ENCODE results near the gene SHANK3. TPM values are rescaled to one million over a fixed set of nuclear protein-coding genes. Genes with fewer than 3 reads are reported as not detected.

The SHANK3 gene
- total and polyA plus RNA-seq, 2 of the 4 experiments (the other 2 are of a cell fraction), result 0.18 to 1.5 TPM

- DNase-seq, result peak; percentile 5
- TF ChIP-seq POLR2A (IDR thresholded peaks at IDR 0.05; ENCODE audit: low read depth, low read length) (no peak), RAD21 (IDR thresholded peaks at IDR 0.05; ENCODE audit: low read length) (no peak), CEBPB (IDR thresholded peaks at IDR 0.05; ENCODE audit: low read depth, low read length) (no peak), MXI1 (IDR thresholded peaks at IDR 0.05; ENCODE audit: borderline replicate concordance, low read depth, low read length) (no peak), RFX5 (IDR thresholded peaks at IDR 0.05; ENCODE audit: low read depth, low read length) (no peak), USF2 (IDR thresholded peaks at IDR 0.05; ENCODE audit: low read depth, low read length) (no peak), SMC3 (IDR thresholded peaks at IDR 0.05; ENCODE audit: low read depth, low read length) (no peak), BHLHE40 (IDR thresholded peaks at IDR 0.05; ENCODE audit: low read depth, low read length) (no peak), FOS (IDR thresholded peaks at IDR 0.05; ENCODE audit: low read depth, low read length) (no peak), CHD1 (IDR thresholded peaks at IDR 0.05; ENCODE audit: low read depth, low read length) (no peak), CTCF (conservative IDR thresholded peaks at IDR 0.05; ENCODE audit: low read depth, low read length) (no peak), RCOR1 (IDR thresholded peaks at IDR 0.05; ENCODE audit: insufficient replicate concordance, low read length) (no peak), MAFK (IDR thresholded peaks at IDR 0.05; ENCODE audit: low read depth, low read length) (no peak)
- Histone ChIP-seq H2AK5ac (ENCODE audit: low read depth, low read length) (no peak overlapping the region), H4K91ac (ENCODE audit: insufficient read depth, low read depth, low read length) (no peak overlapping the region), H4K8ac (ENCODE audit: low read depth in 2 of 2, low read length in 2 of 2) (no peak overlapping the region), H3K4ac (ENCODE audit: low read depth, low read length) (no peak overlapping the region), H2BK120ac (ENCODE audit: low read depth, low read length) (no peak overlapping the region), H2AK9ac (replicated peaks; ENCODE audit: low read depth, low read length, poor library complexity) (no peak overlapping the region), H3K27ac (ENCODE audit: insufficient read depth, low read length) (no peak overlapping the region), H3K27me3 (ENCODE audit: control insufficient read depth, insufficient read depth, low read length) (peaks cover 2% of the 10 kb centered on the region; the same call in 1 of the 2 replicates), H3K9ac (ENCODE audit: low read depth, low read length) (no peak overlapping the region), H3K9me1 (ENCODE audit: insufficient read depth, low read length) (peaks cover 8% of the 10 kb centered on the region; the same call in 1 of the 2 replicates), H3K4me1 (ENCODE audit: control insufficient read depth, insufficient read depth, low read length) (peaks cover 7% of the 10 kb centered on the region; the same call in 1 of the 2 replicates), H3K23ac (ENCODE audit: low read depth, low read length) (no peak overlapping the region), H3K18ac (ENCODE audit: low read depth, low read length) (no peak overlapping the region), H4K5ac (ENCODE audit: low read depth, low read length) (no peak overlapping the region), H3K9me3 (ENCODE audit: control insufficient read depth, insufficient read depth, low read length) (no peaks in the 10 kb centered on the region), H3K4me2 (ENCODE audit: low read depth, low read length) (no peak overlapping the region), H4K20me1 (ENCODE audit: insufficient read depth, low read length) (no peaks in the 10 kb centered on the region), H2BK15ac (ENCODE audit: low read depth, low read length) (no peak overlapping the region), H2AFZ (replicated peaks; ENCODE audit: low read length, poor library complexity) (no peak overlapping the region), H3K36me3 (ENCODE audit: control insufficient read depth, insufficient read depth, low read length) (no peaks in the 10 kb centered on the region), H2BK5ac (ENCODE audit: low read depth, low read length, poor library complexity, severe bottlenecking) (no peak overlapping the region), H3K4me3 (ENCODE audit: insufficient read depth, low read depth, low read length) (no peak overlapping the region), H2BK20ac (ENCODE audit: low read depth, low read length) (no peak overlapping the region), H3K56ac (ENCODE audit: extremely low read depth, insufficient read depth, low read length) (no peak overlapping the region), H3K14ac (replicated peaks; ENCODE audit: low read depth, low read length) (no peak overlapping the region), H3K79me1 (ENCODE audit: low read depth in 1 of 2, low read length in 2 of 2) (no peaks in the 10 kb centered on the region)
- ATAC-seq (ENCODE audit: low read depth), result no peak
- intact Hi-C loops (cut with micrococcal nuclease), result no loop called here
- ChIA-PET POLR2A (ENCODE audit: unreplicated experiment) (no interaction called here), CTCF (no interaction called here)
- BruUV-seq (replicated peaks), result no TSS peak
- in situ Hi-C loops (cut with MboI; ENCODE audit: low sequenced_read_pairs), result no loop called here
- dilution Hi-C loops (cut with HindIII; ENCODE audit: low sequenced_read_pairs, unreplicated experiment), result no loop called here
- 13% methylated on average over 1 of the region's 4 CpGs; no CpG with 5 or more reads in 1 of the 2 experiments for WGBS, 2 experiments (ENCODE audit: extremely low coverage in 2 of 2, insufficient read length in 1 of 2)
These were observed 14.7 kb upstream of the SHANK3 start for GRCh38 chr22:50657925-50658324.

Data from IMR-90 (cell line).